GM13977 (cell line): ENCODE measurements around the gene TNFAIP1.

Experiments
- DNase-seq: peaks from one replicate; pipeline ENCODE4 v3.0.0; 2012; ENCODE audit warnings: low spot score
- in situ Hi-C: fragments of 300-500 bp; cut with MboI; formaldehyde crosslinking; loops from one replicate; pipeline ENCODE4 v1.12.0; 2022; ENCODE audit warnings: low sequenced_read_pairs, low pct_unique_long_range_greater_than_20kb, mixed read lengths, inconsistent platforms; ENCODE audit not compliant: unreplicated experiment
- TF ChIP-seq, protein P1 (sequence below): IDR thresholded peaks from 2 replicates; pipeline ENCODE4 v1.5.1; 2012; ENCODE audit warnings: mild to moderate bottlenecking, control low read depth; ENCODE audit not compliant: insufficient read depth; ENCODE audit errors: extremely low read depth, missing control alignments

The TNFAIP1 gene

DNA sequence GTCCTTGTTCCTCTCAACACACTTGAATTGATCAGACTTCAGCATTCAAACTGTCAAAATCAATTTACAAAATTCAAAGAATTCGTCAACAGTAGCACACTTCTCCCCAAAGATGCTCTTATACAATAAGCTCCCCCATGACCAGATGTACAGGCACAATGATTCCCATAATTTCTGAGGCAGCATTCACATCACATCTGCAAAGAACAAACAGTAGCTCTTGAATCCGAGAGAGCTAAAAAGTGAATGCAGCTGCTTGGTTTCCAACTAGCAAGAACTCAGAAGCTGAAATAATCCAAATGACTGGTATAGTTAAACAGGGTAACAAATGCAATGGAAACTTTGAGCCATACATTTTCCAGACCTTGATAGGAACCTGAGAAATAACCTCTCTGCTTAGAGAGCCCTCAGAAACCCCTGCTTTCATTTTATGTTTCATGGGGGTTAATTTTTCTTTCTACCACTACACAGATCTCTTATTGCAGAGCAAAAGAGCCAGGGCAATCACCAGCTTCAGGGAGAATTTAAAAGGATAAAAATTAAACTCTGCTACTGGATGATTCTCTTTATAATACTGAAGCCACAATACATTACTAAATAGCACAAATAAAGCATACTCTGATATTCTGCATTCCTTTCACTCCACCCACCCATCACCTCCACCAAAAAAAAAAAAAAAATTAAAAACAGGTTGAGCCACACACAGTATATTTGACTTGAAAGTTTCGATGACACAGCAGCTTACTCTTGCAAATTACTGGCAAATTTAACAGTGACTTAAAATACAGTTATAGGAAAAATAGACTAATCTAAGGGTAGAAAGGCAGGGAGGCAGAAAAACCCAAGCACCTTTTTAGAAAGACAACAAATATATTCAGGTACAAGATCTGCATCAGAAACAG lies 39.6 kb upstream of the TNFAIP1 start:
- in situ Hi-C loops, result no loop called here
- no peak for DNase-seq
- TF ChIP-seq, protein P1, sequence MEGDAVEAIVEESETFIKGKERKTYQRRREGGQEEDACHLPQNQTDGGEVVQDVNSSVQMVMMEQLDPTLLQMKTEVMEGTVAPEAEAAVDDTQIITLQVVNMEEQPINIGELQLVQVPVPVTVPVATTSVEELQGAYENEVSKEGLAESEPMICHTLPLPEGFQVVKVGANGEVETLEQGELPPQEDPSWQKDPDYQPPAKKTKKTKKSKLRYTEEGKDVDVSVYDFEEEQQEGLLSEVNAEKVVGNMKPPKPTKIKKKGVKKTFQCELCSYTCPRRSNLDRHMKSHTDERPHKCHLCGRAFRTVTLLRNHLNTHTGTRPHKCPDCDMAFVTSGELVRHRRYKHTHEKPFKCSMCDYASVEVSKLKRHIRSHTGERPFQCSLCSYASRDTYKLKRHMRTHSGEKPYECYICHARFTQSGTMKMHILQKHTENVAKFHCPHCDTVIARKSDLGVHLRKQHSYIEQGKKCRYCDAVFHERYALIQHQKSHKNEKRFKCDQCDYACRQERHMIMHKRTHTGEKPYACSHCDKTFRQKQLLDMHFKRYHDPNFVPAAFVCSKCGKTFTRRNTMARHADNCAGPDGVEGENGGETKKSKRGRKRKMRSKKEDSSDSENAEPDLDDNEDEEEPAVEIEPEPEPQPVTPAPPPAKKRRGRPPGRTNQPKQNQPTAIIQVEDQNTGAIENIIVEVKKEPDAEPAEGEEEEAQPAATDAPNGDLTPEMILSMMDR, result no peak

GRCh38 chr17:28298449-28298848 lies 37.1 kb upstream of the TNFAIP1 start:
- in situ Hi-C loops, result no loop called here

GRCh38 chr17:28306954-28307401 lies 28.6 kb upstream of the TNFAIP1 start:
- in situ Hi-C loops, result no loop called here
- TF ChIP-seq, protein P1, result no peak
- DNase-seq, result no peak

More at GRCh38 chr17:28298449-28298848, 37.1 kb upstream of the TNFAIP1 start:
- DNase-seq, result no peak
- TF ChIP-seq, protein P1, result no peak

GRCh38 chr17:28313841-28314240 lies 21.7 kb upstream of the TNFAIP1 start:
- TF ChIP-seq, protein P1, result no peak
- no peak for DNase-seq
- in situ Hi-C loops, result no loop called here

DNA sequence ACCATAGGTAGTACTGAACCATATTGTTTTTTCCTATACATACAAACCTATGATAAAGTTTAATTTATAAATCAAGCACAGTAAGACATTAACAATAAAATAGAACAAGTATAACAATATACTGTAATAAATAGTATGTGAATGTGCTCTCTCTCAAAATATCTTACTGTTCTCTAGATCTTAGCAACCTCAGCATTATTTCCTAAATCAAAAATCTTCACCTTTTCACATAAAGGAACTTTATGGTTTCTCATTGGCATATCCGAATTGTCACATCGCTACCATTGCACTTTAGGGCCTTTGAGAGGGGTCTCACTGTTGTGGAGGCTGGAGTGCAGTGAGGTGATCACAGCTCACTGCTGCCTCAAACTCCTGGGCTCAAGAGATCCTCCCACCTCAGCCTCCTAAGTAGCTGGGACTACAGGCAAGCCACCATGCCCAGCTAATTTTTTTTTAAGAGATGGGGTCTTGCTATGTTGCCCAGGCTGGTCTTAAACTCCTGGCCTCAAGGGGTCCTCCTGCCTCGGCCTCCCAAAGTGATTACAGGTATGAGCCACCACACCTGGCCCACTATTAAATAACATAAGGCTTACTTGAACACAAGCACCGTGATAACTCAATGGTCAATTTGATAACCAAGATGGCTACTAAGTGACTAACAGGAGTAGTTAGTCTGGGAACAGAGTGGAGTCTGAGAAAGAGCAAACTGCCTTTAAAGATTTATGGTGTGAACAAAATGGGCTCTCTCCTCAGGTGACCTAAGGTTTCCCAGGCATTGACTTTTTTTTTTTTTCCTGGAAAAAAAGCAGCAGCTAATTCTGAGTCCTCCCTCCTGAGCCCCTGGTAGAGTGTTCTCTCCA lies 19.5 kb upstream of the TNFAIP1 start:
- in situ Hi-C loops, result no loop called here
- TF ChIP-seq, protein P1, result no peak
- no peak for DNase-seq

DNA sequence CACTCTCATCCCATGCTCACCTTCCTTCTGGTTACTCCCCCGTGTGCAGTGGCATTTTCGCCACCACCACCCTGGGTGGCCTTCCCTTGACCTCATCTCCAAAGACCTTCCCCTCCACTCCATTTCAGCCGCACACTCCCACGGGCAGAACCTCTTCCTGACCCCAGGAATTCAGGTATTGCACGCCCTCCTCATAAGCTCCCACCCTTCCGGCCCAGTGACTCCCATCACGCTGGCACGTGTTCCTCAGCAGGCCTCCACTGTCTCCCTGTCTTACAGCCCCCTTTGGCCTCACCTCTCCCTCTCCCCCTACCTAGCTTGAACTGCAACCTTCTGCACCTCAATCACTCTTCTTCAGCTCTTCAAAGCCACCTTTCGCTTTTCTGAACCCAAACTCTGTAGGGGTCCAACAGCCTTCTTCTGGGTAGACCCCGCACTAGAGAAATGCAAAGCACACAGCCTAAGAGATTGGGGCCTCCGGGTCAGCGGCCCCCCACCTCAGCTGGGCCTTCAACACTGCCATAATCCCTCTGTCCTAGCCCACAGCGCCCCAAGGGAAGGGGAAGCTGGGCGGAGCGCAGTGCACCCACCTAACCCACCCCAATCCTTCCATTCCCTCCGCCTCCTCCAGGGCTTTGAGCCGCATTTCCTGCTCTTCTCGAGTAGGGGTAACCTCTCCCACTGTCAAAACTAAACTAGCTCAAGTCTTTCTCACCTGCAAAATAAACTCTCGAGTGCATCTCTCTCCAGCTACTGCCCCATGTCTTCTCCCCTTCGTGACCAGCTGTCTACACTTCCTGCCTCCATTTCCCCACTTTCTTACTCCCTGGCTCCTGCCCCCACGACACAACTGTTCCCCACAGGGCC lies 18.2 kb upstream of the TNFAIP1 start:
- TF ChIP-seq, protein P1, result no peak
- no peak for DNase-seq
- in situ Hi-C loops, result no loop called here
